Liver (tissue), 9 donors: ENCODE results near the gene FSIP1. TPM values are rescaled to one million over a fixed set of nuclear protein-coding genes. Genes with fewer than 3 reads are reported as not detected.
A peak's percentile ranks its signal among the peaks of the same experiment; 100 is the strongest.

ENCODE experiments used
- DNase-seq: peaks from one replicate; pipeline ENCODE4 v3.0.0-alpha.2; 2017; ENCODE audit warnings: low spot score
- H3K27ac ChIP-seq, 2 donors: one replicate each; pipeline ENCODE4 v1.7.0; 2013; ENCODE audit warnings: inconsistent platforms in 2 of 2, low read length in 2 of 2, control low read depth in 1 of 2, low read depth in 1 of 2, mild to moderate bottlenecking in 1 of 2
- H3K27me3 ChIP-seq, 4 donors: one replicate each; pipeline versions ENCODE4 v1.6.1 to v1.7.0; 2013; ENCODE audit warnings: low read length in 3 of 4, inconsistent platforms in 1 of 4, mild to moderate bottlenecking in 1 of 4, moderate library complexity in 1 of 4; ENCODE audit not compliant: control insufficient read depth in 4 of 4, insufficient read depth in 4 of 4
- H3K36me3 ChIP-seq, 4 donors: one replicate each; pipeline versions ENCODE4 v1.6.1 to v1.7.0; 2013; ENCODE audit warnings: low read length in 3 of 4, mild to moderate bottlenecking in 3 of 4, low read depth in 1 of 4, moderate library complexity in 1 of 4; ENCODE audit not compliant: control insufficient read depth in 4 of 4, insufficient read depth in 3 of 4
- H3K4me1 ChIP-seq, 4 donors: one replicate each; pipeline versions ENCODE4 v1.6.1 to v1.7.0; 2013; ENCODE audit warnings: low read length in 3 of 4, mild to moderate bottlenecking in 3 of 4, moderate library complexity in 1 of 4; ENCODE audit not compliant: control insufficient read depth in 4 of 4, insufficient read depth in 4 of 4
- H3K4me3 ChIP-seq, 3 donors: one replicate each; pipeline versions ENCODE4 v1.6.1 to v1.7.0; 2013; ENCODE audit warnings: low read length in 3 of 3, control low read depth in 1 of 3, low read depth in 1 of 3, mild to moderate bottlenecking in 1 of 3
- H3K9ac ChIP-seq, 2 donors: one replicate each; pipeline ENCODE4 v1.7.0; 2013; ENCODE audit warnings: low read length in 2 of 2, mild to moderate bottlenecking in 2 of 2, moderate library complexity in 2 of 2, control low read depth in 1 of 2, low read depth in 1 of 2
- H3K9me3 ChIP-seq, 4 donors: one replicate each; pipeline versions ENCODE4 v1.6.1 to v1.7.0; 2013; ENCODE audit warnings: low read length in 3 of 4; ENCODE audit not compliant: control insufficient read depth in 4 of 4
- ATF3 ChIP-seq: IDR thresholded peaks from 2 replicates; pipeline ENCODE4 v1.6.1; 2016; ENCODE audit warnings: antibody characterized with exemption
- CTCF ChIP-seq: fragments of 150-350 bp; IDR thresholded peaks from 2 replicates; pipeline ENCODE4 v1.5.1; 2017; ENCODE audit warnings: improper control_type of control experiment, low read depth, low read length; ENCODE audit not compliant: missing input control
- EGR1 ChIP-seq, 2 donors: IDR thresholded peaks; 2 replicates each; pipeline ENCODE4 v1.6.1; 2016 to 2018; ENCODE audit warnings: antibody characterized with exemption in 2 of 2, low read depth in 2 of 2
- FOXA1 ChIP-seq: IDR thresholded peaks from 2 replicates; pipeline ENCODE4 v1.6.1; 2016; ENCODE audit warnings: antibody characterized with exemption
- FOXA2 ChIP-seq: IDR thresholded peaks from 2 replicates; pipeline ENCODE4 v1.6.1; 2016; ENCODE audit warnings: antibody characterized with exemption
- GABPA ChIP-seq, 2 donors: IDR thresholded peaks in 1 of 2; conservative IDR thresholded peaks in 1 of 2; 2 replicates each; pipeline ENCODE4 v1.6.1; 2016; ENCODE audit warnings: antibody characterized with exemption in 2 of 2, mild to moderate bottlenecking in 1 of 2, moderate library complexity in 1 of 2
- HNF4A ChIP-seq, 2 donors: conservative IDR thresholded peaks; 2 replicates each; pipeline ENCODE4 v1.6.1; 2016; ENCODE audit warnings: antibody characterized with exemption in 2 of 2, mild to moderate bottlenecking in 2 of 2
- HNF4G ChIP-seq: IDR thresholded peaks from 2 replicates; pipeline ENCODE4 v1.6.1; 2016; ENCODE audit warnings: antibody characterized with exemption
- JUND ChIP-seq, 2 donors: IDR thresholded peaks; 2 replicates each; pipeline ENCODE4 v1.6.1; 2016; ENCODE audit warnings: antibody characterized with exemption in 2 of 2
- MAX ChIP-seq: IDR thresholded peaks from 2 replicates; pipeline ENCODE4 v1.6.1; 2016; ENCODE audit warnings: antibody characterized with exemption
- NR2F2 ChIP-seq: IDR thresholded peaks from 2 replicates; pipeline ENCODE4 v1.6.1; 2016; ENCODE audit warnings: antibody characterized with exemption
- RAD21 ChIP-seq, 2 donors: IDR thresholded peaks; 2 replicates each; pipeline ENCODE4 v1.6.1; 2016; ENCODE audit warnings: antibody characterized with exemption in 2 of 2, mild to moderate bottlenecking in 2 of 2
- REST ChIP-seq: IDR thresholded peaks from 2 replicates; pipeline ENCODE4 v1.6.1; 2016; ENCODE audit warnings: antibody characterized with exemption, mild to moderate bottlenecking
- SP1 ChIP-seq: IDR thresholded peaks from 2 replicates; pipeline ENCODE4 v1.6.1; 2018; ENCODE audit warnings: antibody characterized with exemption, mild to moderate bottlenecking
- TAF1 ChIP-seq: conservative IDR thresholded peaks from 2 replicates; pipeline ENCODE4 v1.6.1; 2016; ENCODE audit warnings: antibody characterized with exemption, mild to moderate bottlenecking
- YY1 ChIP-seq: IDR thresholded peaks from 2 replicates; pipeline ENCODE4 v1.6.1; 2016; ENCODE audit warnings: antibody characterized with exemption, mild to moderate bottlenecking
- ZBTB33 ChIP-seq: IDR thresholded peaks from 2 replicates; pipeline ENCODE4 v1.6.1; 2016; ENCODE audit warnings: antibody characterized with exemption
- WGBS: extraction: QIAGEN DNeasy Blood & Tissue Kit; methylation state at CpG from one replicate; pipeline ENCODE4 v1.1.7; 2013; 5-methylcytosine and 5-hydroxymethylcytosine counted together
- polyA plus RNA-seq, 2 donors: library from polyadenylated mRNA; stranded (reverse) in 1 of 2; unstranded in 1 of 2; fragments of 200-250 nt in 1 of 2; fragments of >200 nt in 1 of 2; fragmentation: Nextera tagmentation in 1 of 2; extraction: Ambion mirVana in 1 of 2; gene quantifications; one replicate each; pipeline versions ENCODE4 v1.2.1 to v1.2.3, GENCODE V29; 2013 to 2015
- total RNA-seq, 2 donors: library from RNA; depleted of rRNA; stranded (reverse); fragments of >200 nt; gene quantifications; one replicate each; pipeline ENCODE4 v1.2.3, GENCODE V29; 2014
- donor health status: healthy.
- donor health status: healthy.
- donor health status: healthy.
- donor health status: healthy.
- donor health status: healthy.

The FSIP1 gene
- total and polyA plus RNA-seq, 4 donors = 0.05 to 0.29 (median 0.13) TPM

- no peaks in the 10 kb centered on the region for H3K27me3 ChIP-seq
- no peak for DNase-seq
- no peak overlapping the region for H3K9ac ChIP-seq
- no peaks in the 10 kb centered on the region for H3K36me3 ChIP-seq
- WGBS = 67% methylated on average over 2 of the region's 2 CpGs
- peak overlapping the region; percentile 23 to 81 (median 49) for H3K4me3 ChIP-seq
- H3K27ac ChIP-seq = peak overlapping the region in 1 of 2 donors; percentile 20
- H3K4me1 ChIP-seq = peaks cover 3 to 21% (median 8%) of the 10 kb centered on the region in 4 donors
- H3K9me3 ChIP-seq = no peaks in the 10 kb centered on the region
- TF ChIP-seq REST = no peak
- no peak for TF ChIP-seq CTCF
- no peak for TF ChIP-seq ZBTB33
- TF ChIP-seq FOXA2 = no peak
- no peak for TF ChIP-seq FOXA1
- TF ChIP-seq JUND (IDR thresholded peaks at IDR 0.05) = no peak
- TF ChIP-seq RAD21 (IDR thresholded peaks at IDR 0.05) = no peak
- no peak for TF ChIP-seq GABPA (IDR thresholded peaks at IDR 0.05 in 1 of 2, conservative IDR thresholded peaks at IDR 0.05 in 1 of 2)
- TF ChIP-seq SP1 = no peak
- TF ChIP-seq TAF1 = no peak
- TF ChIP-seq NR2F2 = no peak
- TF ChIP-seq EGR1 (IDR thresholded peaks at IDR 0.05; ENCODE audit: low read depth in 2 of 2) = no peak
- no peak for TF ChIP-seq YY1
- TF ChIP-seq HNF4G = no peak
- TF ChIP-seq MAX = no peak
- no peak for TF ChIP-seq ATF3
- TF ChIP-seq HNF4A (conservative IDR thresholded peaks at IDR 0.05) = no peak
Measured at GRCh38 chr15:39781967-39782302, 706 bp downstream of the FSIP1 start.
